ENCODE results near the gene ZNF622. TPM values are rescaled to one million over a fixed set of nuclear protein-coding genes. Genes with fewer than 3 reads are reported as not detected.

Gene ZNF622
- total and polyA plus RNA-seq, 12 donors = 29.6 to 103 (median 54.9) TPM

GRCh38 chr5:16486711-16487111 lies 21.1 kb upstream of the ZNF622 start:
- Histone ChIP-seq H3K27me3 (no peaks in the 10 kb centered on the region), H3K4me3 (no peak overlapping the region), H3K4me1 (peaks cover 0 to 64% (median 11%) of the 10 kb centered on the region in 9 donors), H3K36me3 (no peaks in the 10 kb centered on the region), H3K9me3 (no peaks in the 10 kb centered on the region), H3K27ac (no peak overlapping the region)
- TF ChIP-seq CTCF (IDR thresholded peaks at IDR 0.05) = no peak
- ATAC-seq (no peak), DNase-seq (no peak)
- intact Hi-C loops (cut with DNase I) = loop anchor here in 8 of 10 donors (5.0 to 10.0 kb wide), 9 partner anchors 66 to 718 kb away; no protein-coding TSS in a partner anchor
- WGBS, 2 donors = 57 to 67% methylated on average over 4 of the region's 4 CpGs

DNA sequence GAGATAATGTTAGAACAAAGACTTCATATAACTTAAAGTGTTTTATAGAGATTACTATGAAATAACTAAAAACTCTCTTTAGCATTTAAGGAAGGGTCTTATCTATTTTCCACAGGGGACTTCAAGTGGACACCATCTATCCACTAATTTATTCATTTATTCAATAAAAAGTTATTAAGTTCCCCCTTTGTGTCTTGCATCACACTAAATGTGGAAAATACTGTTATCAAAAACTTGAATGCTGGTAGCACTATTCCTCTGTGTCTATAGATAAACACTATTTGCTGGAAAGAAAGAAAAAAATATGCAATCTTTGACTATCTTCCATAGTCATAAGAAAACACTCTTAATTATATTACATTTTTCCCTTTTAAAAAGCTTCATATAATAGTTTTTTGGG lies 20.1 kb upstream of the ZNF622 start:
- H3K9me3 ChIP-seq = no peaks in the 10 kb centered on the region
- intact Hi-C loops (cut with DNase I) = loop anchor here in 8 of 10 donors (5.0 to 10.0 kb wide), 9 partner anchors 67 to 719 kb away; no protein-coding TSS in a partner anchor
- no peaks in the 10 kb centered on the region for H3K27me3 ChIP-seq
- H3K36me3 ChIP-seq = peaks cover 0 to 6% (median 0%) of the 10 kb centered on the region in 9 donors
- TF ChIP-seq CTCF (IDR thresholded peaks at IDR 0.05) = no peak
- ATAC-seq (no peak), DNase-seq (no peak)
- H3K4me3 ChIP-seq = no peak overlapping the region
- H3K27ac ChIP-seq = no peak overlapping the region
- peaks cover 0 to 63% (median 11%) of the 10 kb centered on the region in 9 donors for H3K4me1 ChIP-seq

DNA sequence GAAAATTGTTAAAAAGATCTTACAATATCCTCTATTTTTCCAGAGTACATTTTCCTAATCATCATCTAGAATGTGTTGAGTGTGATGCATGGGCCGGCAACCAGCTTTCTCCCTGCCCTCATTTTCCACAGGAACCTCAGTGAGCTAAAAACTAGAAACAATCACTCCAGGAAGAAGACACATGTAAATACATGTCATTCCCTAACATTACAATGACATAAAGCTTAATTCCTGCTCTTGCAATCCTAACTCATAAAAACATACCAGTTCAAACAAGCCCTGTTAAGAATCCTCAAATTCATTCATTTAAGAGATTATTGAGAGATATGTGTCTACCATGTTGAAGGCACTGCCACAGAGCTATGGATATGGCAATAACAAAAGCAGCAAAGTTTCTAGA lies 18.5 kb upstream of the ZNF622 start:
- Histone ChIP-seq H3K27ac (no peak overlapping the region), H3K27me3 (no peaks in the 10 kb centered on the region), H3K9me3 (no peaks in the 10 kb centered on the region), H3K36me3 (peaks cover 0 to 16% (median 0%) of the 10 kb centered on the region in 9 donors), H3K4me1 (peaks cover 0 to 48% (median 11%) of the 10 kb centered on the region in 9 donors), H3K4me3 (no peak overlapping the region)
- WGBS, 2 donors = 40 to 51% methylated on average over 1 of the region's 1 CpG
- TF ChIP-seq CTCF (IDR thresholded peaks at IDR 0.05) = no peak
- DNase-seq (no peak), ATAC-seq (no peak)
- intact Hi-C loops (cut with DNase I) = loop anchor here in 6 of 10 donors (10.0 kb wide), 6 partner anchors 71 to 721 kb away; no protein-coding TSS in a partner anchor

DNA sequence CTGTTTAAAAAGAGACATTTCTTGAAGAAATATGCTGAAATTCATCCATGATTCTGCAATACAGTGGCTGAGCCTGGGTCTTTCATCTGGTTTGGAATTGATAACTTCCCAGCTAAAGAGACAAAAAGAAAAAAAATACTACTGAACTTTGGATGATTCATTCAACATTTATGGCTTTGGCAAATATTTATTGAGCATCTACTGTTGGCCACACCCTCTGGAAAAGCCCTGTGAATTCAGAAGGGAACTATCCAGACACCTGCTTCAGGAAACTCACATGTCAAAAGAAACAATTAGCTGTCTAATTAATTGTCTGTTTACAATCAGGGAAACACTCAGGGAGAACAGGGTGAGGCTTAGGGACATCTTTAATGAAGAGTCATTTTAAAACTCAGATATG lies 17.8 kb upstream of the ZNF622 start:
- Histone ChIP-seq H3K36me3 (peaks cover 0 to 16% (median 0%) of the 10 kb centered on the region in 9 donors), H3K27me3 (no peaks in the 10 kb centered on the region), H3K9me3 (no peaks in the 10 kb centered on the region), H3K4me3 (no peak overlapping the region), H3K4me1 (peaks cover 0 to 46% (median 9%) of the 10 kb centered on the region in 9 donors), H3K27ac (no peak overlapping the region)
- intact Hi-C loops (cut with DNase I) = loop anchor here in 6 of 10 donors (10.0 kb wide), 6 partner anchors 71 to 721 kb away; no protein-coding TSS in a partner anchor
- ATAC-seq (no peak), DNase-seq (no peak)
- TF ChIP-seq CTCF (IDR thresholded peaks at IDR 0.05) = no peak
